Caco-2 (cell line): Measurements from ENCODE around the gene SLC5A3. TPM values are rescaled to one million over a fixed set of nuclear protein-coding genes. Genes with fewer than 3 reads are reported as not detected.

Experiments used
- BruUV-seq: library from RNA; stranded (reverse); fragments of 400-500 nt; replicated peaks from 2 replicates; lab custom pipeline; 2021; lab: Mats Ljungman, UMichigan
- CTCF ChIA-PET: fragments of 300-600 bp; sonication (Branson Sonifier 250); formaldehyde crosslinking; loops from one replicate; lab custom pipeline; 2022; ENCODE audit warnings: antibody characterized with exemption; lab: Charles Lee
- POLR2A ChIA-PET: fragments of 300-600 bp; sonication (Branson Sonifier 250); formaldehyde crosslinking; loops from one replicate; lab custom pipeline; 2022; ENCODE audit warnings: antibody characterized with exemption; lab: Charles Lee
- DNase-seq, 2 experiments: peaks; one replicate each; pipeline versions ENCODE4 v3.0.0 to v3.0.0-alpha.2; 2020 to 2022
- H3K27me3 ChIP-seq: replicated peaks from 2 replicates; pipeline ENCODE4 v1.6.0; 2011; ENCODE audit warnings: low read length; ENCODE audit not compliant: control insufficient read depth, insufficient read depth
- H3K36me3 ChIP-seq: 2 replicates; pipeline ENCODE4 v1.5.1; 2011; ENCODE audit warnings: low read length; ENCODE audit not compliant: control insufficient read depth, insufficient read depth
- H3K4me1 ChIP-seq: fragments of 250-450 bp; sonication (Bioruptor Pico); 2 replicates; pipeline ENCODE4 v1.5.1; 2020; ENCODE audit warnings: mild to moderate bottlenecking
- H3K4me3 ChIP-seq: 2 replicates; pipeline ENCODE4 v1.5.1; 2011; ENCODE audit warnings: low read depth, mild to moderate bottlenecking, control low read depth, low read length
- H3K9me3 ChIP-seq: fragments of 250-450 bp; sonication (Bioruptor Pico); 2 replicates; pipeline ENCODE4 v1.5.1; 2020; ENCODE audit warnings: mild to moderate bottlenecking, moderate library complexity
- H3K27ac Mint-ChIP-seq: one replicate; pipeline ENCODE4 v1.8.0; 2022; ENCODE audit warnings: mixed read lengths; ENCODE audit not compliant: unreplicated experiment
- H3K27me3 Mint-ChIP-seq: one replicate; pipeline ENCODE4 v1.8.0; 2022; ENCODE audit warnings: mixed read lengths; ENCODE audit not compliant: insufficient read depth, unreplicated experiment
- H3K36me3 Mint-ChIP-seq: one replicate; pipeline ENCODE4 v1.8.0; 2022; ENCODE audit warnings: mild to moderate bottlenecking, mixed read lengths; ENCODE audit not compliant: insufficient read depth, unreplicated experiment
- H3K4me1 Mint-ChIP-seq: one replicate; pipeline ENCODE4 v1.8.0; 2022; ENCODE audit warnings: low read depth, mixed read lengths; ENCODE audit not compliant: unreplicated experiment
- H3K4me3 Mint-ChIP-seq: one replicate; pipeline ENCODE4 v1.8.0; 2022; ENCODE audit warnings: mild to moderate bottlenecking, moderate library complexity, mixed read lengths; ENCODE audit not compliant: unreplicated experiment
- H3K9me3 Mint-ChIP-seq: one replicate; pipeline ENCODE4 v1.8.0; 2022; ENCODE audit warnings: mixed read lengths; ENCODE audit not compliant: unreplicated experiment
- intact Hi-C: fragments of 100-400 bp; cut with micrococcal nuclease; formaldehyde crosslinking; loops from one replicate; pipeline ENCODE4 v1.10.0; 2022; ENCODE audit not compliant: unreplicated experiment
- total RNA-seq: library from RNA; stranded (reverse); gene quantifications from 2 replicates; pipeline ENCODE4 v1.2.3, GENCODE V29; 2022
- TF ChIP-seq, protein P1 (sequence below), 2 experiments: fragments of 200-600 bp in 1 of 2; IDR thresholded peaks; 1 replicate in 1 of 2; 2 replicates in 1 of 2; pipeline versions ENCODE4 v1.5.1 to v1.8.0; 2011 to 2022; ENCODE audit warnings: antibody characterized with exemption in 1 of 2, control low read depth in 1 of 2, inconsistent platforms in 1 of 2, low read depth in 1 of 2, low read length in 1 of 2, mild to moderate bottlenecking in 1 of 2, moderate library complexity in 1 of 2; ENCODE audit not compliant: insufficient read depth in 1 of 2, severe bottlenecking in 1 of 2, unreplicated experiment in 1 of 2

The SLC5A3 gene
- total RNA-seq, 1 experiment from 2014 or later, result 19.1 TPM

DNA sequence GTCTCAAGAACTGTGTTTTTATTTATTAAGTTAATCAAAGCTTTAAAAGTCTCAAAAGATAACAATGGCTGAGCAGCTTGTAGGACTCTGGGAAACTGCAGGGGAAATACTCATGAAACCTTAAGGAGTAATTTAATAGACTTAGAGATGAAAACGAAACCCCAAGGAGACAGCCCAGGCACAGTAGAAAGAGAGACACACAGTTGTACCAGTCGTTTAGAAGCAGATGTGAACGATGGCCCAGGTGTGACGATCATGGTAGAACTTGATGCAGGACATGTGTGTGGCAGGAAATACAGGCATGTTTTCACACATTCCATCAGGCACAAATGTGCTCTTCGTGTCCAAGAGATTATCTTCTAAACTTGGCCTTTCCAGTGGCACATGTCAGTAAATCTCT, 21.2 kb upstream of the SLC5A3 start:
- H3K27me3 ChIP-seq, result no peaks in the 10 kb centered on the region
- peaks cover 16% of the 10 kb centered on the region for H3K4me1 Mint-ChIP-seq
- no TSS peak for BruUV-seq
- no peak for DNase-seq
- H3K4me1 ChIP-seq, result no peaks in the 10 kb centered on the region
- H3K27me3 Mint-ChIP-seq, result no peaks in the 10 kb centered on the region
- no peaks in the 10 kb centered on the region for H3K9me3 ChIP-seq
- no peaks in the 10 kb centered on the region for H3K36me3 ChIP-seq
- no peak overlapping the region for H3K27ac Mint-ChIP-seq
- H3K4me3 ChIP-seq, result no peak overlapping the region
- intact Hi-C loops, result no loop called here
- H3K36me3 Mint-ChIP-seq, result no peaks in the 10 kb centered on the region
- CTCF ChIA-PET, result no interaction called here
- H3K9me3 Mint-ChIP-seq, result peaks cover 8% of the 10 kb centered on the region
- POLR2A ChIA-PET, result no interaction called here
- H3K4me3 Mint-ChIP-seq, result no peak overlapping the region
- TF ChIP-seq, protein P1, sequence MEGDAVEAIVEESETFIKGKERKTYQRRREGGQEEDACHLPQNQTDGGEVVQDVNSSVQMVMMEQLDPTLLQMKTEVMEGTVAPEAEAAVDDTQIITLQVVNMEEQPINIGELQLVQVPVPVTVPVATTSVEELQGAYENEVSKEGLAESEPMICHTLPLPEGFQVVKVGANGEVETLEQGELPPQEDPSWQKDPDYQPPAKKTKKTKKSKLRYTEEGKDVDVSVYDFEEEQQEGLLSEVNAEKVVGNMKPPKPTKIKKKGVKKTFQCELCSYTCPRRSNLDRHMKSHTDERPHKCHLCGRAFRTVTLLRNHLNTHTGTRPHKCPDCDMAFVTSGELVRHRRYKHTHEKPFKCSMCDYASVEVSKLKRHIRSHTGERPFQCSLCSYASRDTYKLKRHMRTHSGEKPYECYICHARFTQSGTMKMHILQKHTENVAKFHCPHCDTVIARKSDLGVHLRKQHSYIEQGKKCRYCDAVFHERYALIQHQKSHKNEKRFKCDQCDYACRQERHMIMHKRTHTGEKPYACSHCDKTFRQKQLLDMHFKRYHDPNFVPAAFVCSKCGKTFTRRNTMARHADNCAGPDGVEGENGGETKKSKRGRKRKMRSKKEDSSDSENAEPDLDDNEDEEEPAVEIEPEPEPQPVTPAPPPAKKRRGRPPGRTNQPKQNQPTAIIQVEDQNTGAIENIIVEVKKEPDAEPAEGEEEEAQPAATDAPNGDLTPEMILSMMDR (IDR thresholded peaks at IDR 0.05; ENCODE audit: insufficient read depth in 1 of 2, low read depth in 1 of 2, low read length in 1 of 2, severe bottlenecking in 1 of 2, unreplicated experiment in 1 of 2), result no peak

DNA sequence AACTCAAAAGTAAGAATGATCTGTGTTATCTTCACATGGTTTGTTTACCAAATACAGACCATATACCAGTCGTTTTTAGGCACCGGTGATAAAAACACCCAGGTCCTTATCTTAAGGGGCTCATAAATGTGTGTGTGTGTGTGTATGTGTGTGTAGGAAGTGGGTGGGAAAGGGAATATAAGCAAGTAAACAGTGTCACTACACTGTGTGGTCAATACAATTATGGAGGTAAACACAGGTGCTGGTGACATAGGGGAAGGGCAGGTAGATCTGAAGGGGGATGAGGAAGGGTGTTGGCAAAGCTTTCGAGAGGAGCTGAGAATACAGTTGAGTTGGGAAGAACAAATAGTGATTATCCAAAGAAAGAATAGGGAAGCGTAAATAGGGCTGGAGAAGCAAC, 19.1 kb upstream of the SLC5A3 start:
- no peaks in the 10 kb centered on the region for H3K9me3 ChIP-seq
- H3K9me3 Mint-ChIP-seq, result peaks cover 8% of the 10 kb centered on the region
- peaks cover 16% of the 10 kb centered on the region for H3K4me1 Mint-ChIP-seq
- ChIA-PET POLR2A (no interaction called here), CTCF (no interaction called here)
- H3K36me3 ChIP-seq, result no peaks in the 10 kb centered on the region
- no TSS peak for BruUV-seq
- no peak overlapping the region for H3K4me3 Mint-ChIP-seq
- TF ChIP-seq, protein P1 (IDR thresholded peaks at IDR 0.05; ENCODE audit: insufficient read depth in 1 of 2, low read depth in 1 of 2, low read length in 1 of 2, severe bottlenecking in 1 of 2, unreplicated experiment in 1 of 2), result no peak
- H3K4me3 ChIP-seq, result no peak overlapping the region
- H3K36me3 Mint-ChIP-seq, result no peaks in the 10 kb centered on the region
- H3K4me1 ChIP-seq, result no peaks in the 10 kb centered on the region
- no peak overlapping the region for H3K27ac Mint-ChIP-seq
- intact Hi-C loops, result no loop called here
- no peaks in the 10 kb centered on the region for H3K27me3 Mint-ChIP-seq
- H3K27me3 ChIP-seq, result no peaks in the 10 kb centered on the region
- no peak for DNase-seq

DNA sequence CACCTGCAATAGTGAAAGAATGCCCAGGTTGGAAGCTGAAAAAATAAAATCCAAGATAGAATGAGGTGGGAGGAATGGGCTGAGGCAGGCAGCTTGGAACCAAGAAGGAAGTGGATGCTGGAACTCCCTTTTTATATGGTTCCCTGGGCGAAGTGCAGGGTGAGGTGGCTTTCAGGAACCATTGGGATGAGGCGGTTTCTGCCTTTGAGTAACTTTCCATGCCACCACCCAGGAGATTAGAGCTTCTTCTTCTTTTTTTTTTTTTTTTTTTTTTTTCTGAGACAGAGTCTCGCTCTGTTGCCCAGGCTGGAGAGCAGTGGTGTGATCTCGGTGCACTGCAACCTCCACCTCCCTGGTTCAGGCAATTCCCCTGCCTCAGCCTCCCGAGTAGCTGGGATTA, 17.8 kb upstream of the SLC5A3 start:
- Mint-ChIP-seq H3K27me3 (no peaks in the 10 kb centered on the region), H3K27ac (no peak overlapping the region), H3K4me1 (peaks cover 16% of the 10 kb centered on the region), H3K36me3 (no peaks in the 10 kb centered on the region), H3K9me3 (peaks cover 8% of the 10 kb centered on the region), H3K4me3 (no peak overlapping the region)
- no peak overlapping the region for H3K4me3 ChIP-seq
- H3K27me3 ChIP-seq, result no peaks in the 10 kb centered on the region
- DNase-seq, result no peak
- no peaks in the 10 kb centered on the region for H3K9me3 ChIP-seq
- POLR2A ChIA-PET, result no interaction called here
- intact Hi-C loops, result no loop called here
- CTCF ChIA-PET, result interaction anchor here (0.7 kb wide), 2 partner anchors 132 to 288 kb away, joined by 3 to 7 read pairs; no protein-coding TSS in a partner anchor
- TF ChIP-seq, protein P1 (IDR thresholded peaks at IDR 0.05; ENCODE audit: insufficient read depth in 1 of 2, low read depth in 1 of 2, low read length in 1 of 2, severe bottlenecking in 1 of 2, unreplicated experiment in 1 of 2), result no peak
- H3K36me3 ChIP-seq, result no peaks in the 10 kb centered on the region
- no peaks in the 10 kb centered on the region for H3K4me1 ChIP-seq
- BruUV-seq, result no TSS peak
